Stomach (tissue), 4 donors: ENCODE results near the gene KMT5B.

Experiments used
- CTCF ChIP-seq, 7 experiments: fragments of 450-650 bp in 4 of 7; fragments of 200-600 bp in 3 of 7; sonication (generic) in 3 of 7; IDR thresholded peaks; one replicate each; pipeline ENCODE4 v1.5.1; 2016 to 2019; ENCODE audit warnings: antibody characterized with exemption in 7 of 7, control low read depth in 2 of 7, mild to moderate bottlenecking in 1 of 7
- EP300 ChIP-seq: sonication (generic); formaldehyde crosslinking; IDR thresholded peaks from one replicate; pipeline ENCODE4 v1.6.1; 2017; ENCODE audit warnings: antibody characterized with exemption
- POLR2A ChIP-seq, 4 donors: fragments of 450-650 bp; IDR thresholded peaks; one replicate each; pipeline ENCODE4 v1.6.1; 2016; ENCODE audit warnings: antibody characterized with exemption in 4 of 4, control low read depth in 2 of 4, mild to moderate bottlenecking in 1 of 4, moderate library complexity in 1 of 4
- POLR2AphosphoS5 ChIP-seq, 3 donors: sonication (generic); formaldehyde crosslinking; IDR thresholded peaks; one replicate each; pipeline ENCODE4 v1.6.1; 2016; ENCODE audit warnings: antibody characterized with exemption in 3 of 3

GRCh38 chr11:68221406-68221805 lies 8.3 kb upstream of the KMT5B start:
- TF ChIP-seq CTCF (IDR thresholded peaks at IDR 0.05) (no peak), POLR2A (IDR thresholded peaks at IDR 0.05) (no peak), POLR2AphosphoS5 (IDR thresholded peaks at IDR 0.05) (no peak), EP300 (no peak)
